ENCODE data around the gene ELL3. TPM values are rescaled to one million over a fixed set of nuclear protein-coding genes. Genes with fewer than 3 reads are reported as not detected.
A peak's percentile ranks its signal among the peaks of the same experiment; 100 is the strongest.

The ELL3 gene
- total and polyA plus RNA-seq, 10 of the 15 experiments (the other 5 are each of a cell fraction or from before 2014, with no cell fraction given), result 12.9 to 30.3 (median 20.2) TPM

DNA sequence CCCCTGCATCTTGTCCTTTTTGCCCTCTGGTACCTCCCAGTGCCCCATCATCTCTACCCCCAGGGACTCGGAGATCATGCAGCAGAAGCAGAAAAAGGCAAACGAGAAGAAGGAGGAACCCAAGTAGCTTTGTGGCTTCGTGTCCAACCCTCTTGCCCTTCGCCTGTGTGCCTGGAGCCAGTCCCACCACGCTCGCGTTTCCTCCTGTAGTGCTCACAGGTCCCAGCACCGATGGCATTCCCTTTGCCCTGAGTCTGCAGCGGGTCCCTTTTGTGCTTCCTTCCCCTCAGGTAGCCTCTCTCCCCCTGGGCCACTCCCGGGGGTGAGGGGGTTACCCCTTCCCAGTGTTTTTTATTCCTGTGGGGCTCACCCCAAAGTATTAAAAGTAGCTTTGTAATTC, 16.9 kb upstream of the ELL3 start:
- Histone ChIP-seq H3K27me3 (replicated peaks in 1 of 2; ENCODE audit: control insufficient read depth in 2 of 2, insufficient read depth in 2 of 2, low read length in 1 of 2) (no peaks in the 10 kb centered on the region), H3K27ac (ENCODE audit: control insufficient read depth, insufficient read depth) (peak overlapping the region; percentile 99), H2AFZ (ENCODE audit: control insufficient read depth, low read depth, low read length) (no peak overlapping the region), H3K9me3 (replicated peaks; ENCODE audit: control insufficient read depth, insufficient read depth, low read length) (no peaks in the 10 kb centered on the region), H3K36me3 (ENCODE audit: control insufficient read depth in 2 of 2, insufficient read depth in 2 of 2, low read length in 1 of 2) (peaks cover 5 to 30% of the 10 kb centered on the region in 2 experiments), H3K4me2 (ENCODE audit: control insufficient read depth, insufficient read depth) (peak overlapping the region; percentile 99), H3K4me3 (peak overlapping the region; percentile 96), H3K4me1 (ENCODE audit: control insufficient read depth, insufficient read depth, low read length) (peaks cover 25% of the 10 kb centered on the region), H3K9ac (ENCODE audit: control insufficient read depth, insufficient read depth, low read length) (peak overlapping the region; percentile 100), H4K20me1 (ENCODE audit: control insufficient read depth, insufficient read depth) (no peaks in the 10 kb centered on the region; the same call in none of the 2 replicates), H3K79me2 (ENCODE audit: control insufficient read depth, insufficient read depth, low read length) (peaks cover 34% of the 10 kb centered on the region)
- ATAC-seq (no peak), DNase-seq (ENCODE audit: low read depth, low spot score) (no peak), FAIRE-seq (no peak)
- TF ChIP-seq NBN (IDR thresholded peaks at IDR 0.05), result no peak
- no peak for TF ChIP-seq TCF12 (IDR thresholded peaks at IDR 0.05; ENCODE audit: low read depth, low read length)
- TF ChIP-seq FOXK2 (IDR thresholded peaks at IDR 0.05), result no peak
- no peak for TF ChIP-seq TAF1 (IDR thresholded peaks at IDR 0.05; ENCODE audit: borderline replicate concordance, low read depth, low read length)
- TF ChIP-seq FOS (IDR thresholded peaks at IDR 0.05; ENCODE audit: borderline replicate concordance, extremely low read depth, insufficient read length), result no peak
- ChIA-PET POLR2A (interaction anchor here (1.0 to 6.5 kb wide), 7 partner anchors 10 to 37 kb away, joined by 3 to 59 read pairs (median 6); partner anchors contain the start of genes ELL3, MFAP1 and WDR76), RAD21 (ENCODE audit: unreplicated experiment) (interaction anchor here (1.1 to 1.7 kb wide), 4 partner anchors 15 to 34 kb away, joined by 4 to 9 read pairs (median 6); partner anchors contain the start of genes ELL3 and MFAP1), CTCF (interaction anchor here (0.5 to 1.5 kb wide), 3 partner anchors 17 to 911 kb away, joined by 3 to 5 read pairs (median 4); partner anchors contain the start of gene ELL3), SMC1A (ENCODE audit: uncharacterized antibody, unreplicated experiment) (interaction anchor here (1.1 to 9.4 kb wide), 6 partner anchors 10 to 34 kb away, joined by 3 to 129 read pairs (median 4); partner anchors contain the start of genes ELL3 and MFAP1)
- 95% methylated on average over 7 of the region's 10 CpGs for WGBS (ENCODE audit: insufficient coverage, insufficient replicate concordance, low lambda C conversion rate, missing lambda C conversion rate)
- BruUV-seq (replicated peaks), result no TSS peak
- in situ Hi-C loops (cut with MboI) (loop anchor here (10.0 to 25.0 kb wide), 2 partner anchors 931 to 1531 kb away; partner anchors contain the start of genes GANC and TMEM87A), intact Hi-C loops (cut with micrococcal nuclease; ENCODE audit: unreplicated experiment) (loop anchor here (5.0 kb wide), 1 partner anchor 34 kb away; the partner anchor contains the start of gene WDR76)

Data from GM12878 (cell line).